ENCODE results near the gene ASTN2.

GRCh38 chr9:116484492-116485061, 930.3 kb downstream of the ASTN2 start:
- no peak for TF ChIP-seq CTCF (IDR thresholded peaks at IDR 0.05)
- no peak for TF ChIP-seq POLR2A (IDR thresholded peaks at IDR 0.05)

All from Peyer's patch (tissue), 4 donors.